Ovary (tissue), 3 donors: ENCODE results near the gene ZMIZ1.
A peak's percentile ranks its signal among the peaks of the same experiment; 100 is the strongest.

Experiments
- CTCF ChIP-seq, 3 donors: fragments of 450-650 bp in 2 of 3; fragments of 200-600 bp in 1 of 3; IDR thresholded peaks; one replicate each; pipeline versions ENCODE4 v1.5.1 to v1.8.0; 2016 to 2022; ENCODE audit warnings: antibody characterized with exemption in 3 of 3, mild to moderate bottlenecking in 1 of 3
- EP300 ChIP-seq: sonication (generic); formaldehyde crosslinking; IDR thresholded peaks from one replicate; pipeline ENCODE4 v1.6.1; 2017; ENCODE audit warnings: antibody characterized with exemption
- POLR2A ChIP-seq: fragments of 450-650 bp; IDR thresholded peaks from one replicate; pipeline ENCODE4 v1.6.1; 2017; ENCODE audit warnings: antibody characterized with exemption, mild to moderate bottlenecking, moderate library complexity
- donor health status: DM: no; HTN: no; CAD: no.

DNA sequence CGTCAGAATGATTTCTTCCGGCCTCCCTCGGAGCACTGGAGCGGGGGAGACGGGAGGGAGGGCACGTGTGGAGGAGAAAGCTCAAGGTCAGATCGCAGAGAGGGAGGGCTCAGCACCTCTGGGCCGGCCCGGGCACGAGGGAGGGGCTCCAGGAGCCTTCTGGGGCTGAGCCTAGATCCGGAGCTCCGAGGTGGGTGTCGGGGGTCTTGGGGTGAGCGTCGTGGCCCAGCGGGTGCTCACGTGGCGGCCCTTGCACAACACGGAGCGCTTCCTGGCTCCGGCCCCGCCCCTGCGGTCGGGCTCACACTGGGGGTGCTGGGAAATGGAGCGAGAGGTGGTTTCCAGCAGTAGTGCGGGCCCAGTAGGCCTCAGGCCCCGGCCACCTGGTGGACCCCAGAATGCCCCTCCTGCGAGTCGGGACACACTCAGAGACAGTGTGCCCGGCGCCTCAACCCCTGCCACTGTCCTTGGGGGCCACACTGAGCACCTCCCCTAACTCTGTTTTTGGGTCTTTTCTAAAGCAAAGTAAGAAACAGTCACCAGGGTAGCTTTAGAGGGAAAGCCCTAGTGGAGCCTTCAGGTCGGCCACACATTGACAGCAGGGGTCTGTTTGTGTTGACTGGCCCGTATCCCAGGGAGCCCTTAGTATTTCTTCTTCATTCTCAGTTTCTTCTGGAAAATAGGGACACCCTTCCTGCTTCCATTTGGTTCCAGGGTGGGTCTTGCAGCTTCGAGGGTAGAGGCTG lies 279.3 kb downstream of the ZMIZ1 start:
- peak in 1 of 3 donors; percentile 30 for TF ChIP-seq CTCF (IDR thresholded peaks at IDR 0.05)
- TF ChIP-seq POLR2A: peak; percentile 10
- no peak for TF ChIP-seq EP300
